CD4-positive, alpha-beta T cell treated with Interleukin-2 at 100 ng/mL for 4 hours (primary cell): Measurements from ENCODE around the gene SLC9A3.
A peak's percentile ranks its signal among the peaks of the same experiment; 100 is the strongest.

ENCODE experiments used
- DNase-seq: peaks from one replicate; pipeline ENCODE4 v3.0.0-alpha.2; 2020; ENCODE audit warnings: low spot score

Gene SLC9A3

DNA sequence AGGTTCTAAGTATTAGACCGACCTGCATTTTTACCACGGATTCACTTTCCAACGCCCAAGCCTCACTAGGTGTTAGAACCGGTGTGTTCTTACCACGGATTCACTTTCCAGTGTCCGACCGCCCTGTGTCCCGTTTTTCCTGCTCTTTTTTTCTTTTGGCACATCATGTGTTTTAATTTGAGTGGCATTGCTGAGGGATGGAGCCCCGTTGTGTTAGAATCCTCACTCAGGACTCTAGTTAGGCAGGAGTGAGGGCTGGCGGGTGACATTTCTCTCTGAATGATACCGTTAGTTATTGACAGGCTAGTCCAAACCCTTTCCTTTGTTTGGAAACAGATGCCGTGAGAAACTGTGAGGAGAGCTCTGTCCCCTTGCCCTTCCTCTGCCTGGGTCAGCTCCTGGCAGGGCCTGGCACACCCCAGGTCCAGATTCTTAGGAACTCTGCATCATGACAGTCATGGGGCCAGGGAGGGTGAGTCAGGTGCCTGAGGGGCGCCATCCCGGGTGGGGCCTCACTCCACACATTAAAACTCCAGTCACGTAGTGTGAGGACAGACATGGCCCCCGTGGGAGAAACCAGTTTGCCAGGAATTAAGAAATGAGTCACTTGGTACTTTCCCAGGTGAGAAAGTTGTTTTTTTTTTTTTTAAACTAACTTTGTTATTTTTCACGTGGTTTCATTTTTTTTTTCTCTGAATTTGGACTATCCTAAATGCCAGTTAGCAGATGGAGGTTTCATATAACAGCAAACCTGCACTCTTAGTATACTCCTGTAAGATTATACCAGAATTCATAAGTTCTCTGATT is 65.5 kb downstream of the SLC9A3 start:
- DNase-seq: peak; percentile 54

DNA sequence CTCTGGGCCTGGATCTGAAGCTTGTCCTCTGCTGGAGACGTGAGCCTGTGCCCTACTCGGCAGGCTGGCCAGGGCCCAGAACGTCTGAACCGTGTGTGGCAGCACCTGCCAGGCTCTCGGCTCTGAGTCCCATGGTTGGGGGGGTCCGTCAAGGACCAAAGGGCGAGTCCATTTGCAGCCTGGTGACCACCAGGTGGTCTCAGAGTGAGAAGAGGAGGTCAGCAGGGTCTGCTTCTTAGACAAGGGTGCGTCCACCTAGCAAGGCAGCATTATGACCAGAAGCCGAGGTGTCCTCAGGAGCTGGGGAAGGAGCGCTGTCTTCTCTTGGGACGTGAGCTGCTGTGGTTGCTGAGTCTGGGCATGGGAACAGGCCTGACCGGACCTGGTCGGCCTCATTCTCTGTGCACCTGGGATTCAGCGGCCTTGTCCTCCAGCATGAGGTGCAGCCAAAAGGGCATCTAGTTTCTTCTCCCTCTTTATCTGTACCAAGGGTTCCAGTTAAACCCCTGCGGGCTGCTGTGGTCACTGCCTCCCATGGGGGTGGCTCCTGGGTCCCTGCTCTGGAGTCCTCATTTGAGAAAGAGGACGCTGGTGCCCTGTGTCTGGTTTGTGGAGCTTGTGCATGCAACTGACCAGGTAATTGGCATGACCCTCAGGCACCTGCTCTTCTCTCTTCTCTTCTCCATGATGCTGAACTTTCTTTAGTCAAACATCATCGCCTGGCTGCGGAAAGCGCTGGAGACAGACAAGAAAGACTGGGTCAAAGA is 66.9 kb downstream of the SLC9A3 start:
- no peak for DNase-seq

DNA sequence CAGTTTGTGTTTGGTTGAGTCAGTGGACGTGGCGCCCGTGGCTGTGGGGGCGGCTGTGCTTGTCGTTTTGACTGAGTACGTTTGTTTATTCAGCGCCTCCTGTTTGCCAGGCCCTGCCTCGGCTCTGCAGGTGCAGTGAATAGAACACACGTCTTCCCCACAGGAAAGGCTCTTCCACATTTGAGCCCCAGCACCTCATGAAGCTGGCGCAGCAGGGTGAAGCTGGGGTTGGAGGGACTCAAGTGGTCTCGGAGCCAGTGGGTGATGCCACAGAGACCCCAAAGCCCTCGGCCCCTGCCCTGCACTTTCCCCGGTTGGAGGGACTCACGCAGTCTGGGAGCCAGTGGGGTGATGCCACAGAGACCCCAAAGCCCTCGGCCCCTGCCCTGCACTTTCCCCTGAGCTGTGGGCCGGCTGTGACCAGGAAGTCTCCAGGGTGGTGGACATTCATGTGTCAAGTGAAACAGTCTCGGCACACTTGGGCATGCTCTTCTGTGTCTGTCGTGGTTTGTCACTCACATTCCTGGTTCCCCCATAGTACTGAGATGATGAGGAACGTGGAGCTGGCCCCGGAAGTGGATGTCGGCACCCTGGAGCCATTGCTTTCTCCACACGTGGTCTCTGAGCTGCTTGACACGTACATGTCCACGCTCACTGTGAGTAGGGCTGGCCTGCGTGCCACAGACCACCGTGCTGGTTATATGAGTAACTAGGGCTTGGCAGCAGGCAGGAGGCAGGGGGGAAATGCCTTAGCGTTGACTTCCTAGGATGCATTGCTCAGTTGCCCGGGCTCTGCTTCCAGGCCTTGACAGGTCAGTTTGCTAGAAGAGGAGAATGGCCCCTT is 67.7 kb downstream of the SLC9A3 start:
- DNase-seq: no peak

DNA sequence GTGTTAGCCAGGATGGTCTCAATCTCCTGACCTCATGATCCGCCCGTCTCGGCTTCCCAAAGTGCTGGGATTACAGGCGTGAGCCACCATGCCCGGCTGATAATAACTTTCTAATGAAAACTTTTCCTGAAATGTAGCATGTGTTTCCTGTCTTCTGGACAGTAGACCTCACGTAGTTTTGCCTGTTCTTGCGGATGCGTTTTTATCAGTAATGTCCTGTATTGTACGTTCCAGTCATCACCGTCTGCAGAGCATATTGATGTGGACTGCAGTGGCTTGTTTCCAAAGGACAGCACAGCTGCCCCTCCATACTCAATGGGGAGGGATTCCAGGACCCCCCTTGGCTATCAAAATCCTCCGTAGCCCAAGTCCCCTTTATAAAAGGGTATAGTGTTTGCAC is 68.4 kb downstream of the SLC9A3 start:
- no peak for DNase-seq

DNA sequence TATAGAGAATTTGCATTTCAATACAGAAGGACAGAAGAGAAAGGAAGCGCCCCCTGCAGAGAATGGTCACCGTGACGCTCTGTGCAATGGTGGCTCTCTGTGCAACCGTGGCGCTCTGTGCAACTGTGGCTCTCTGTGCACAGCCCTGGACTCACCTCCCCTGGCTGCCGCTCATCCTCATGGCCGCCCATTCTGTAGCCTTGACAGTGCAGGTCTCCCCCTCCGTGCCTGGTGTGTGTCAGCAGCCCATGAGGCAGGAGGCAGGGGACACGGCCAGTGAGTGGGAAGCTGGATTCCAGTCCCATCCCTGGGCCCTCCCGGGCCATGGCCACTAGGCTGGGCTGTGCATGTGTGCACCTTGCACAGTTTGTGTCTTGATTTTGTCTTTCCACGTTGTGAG is 69.3 kb downstream of the SLC9A3 start:
- DNase-seq: no peak

DNA sequence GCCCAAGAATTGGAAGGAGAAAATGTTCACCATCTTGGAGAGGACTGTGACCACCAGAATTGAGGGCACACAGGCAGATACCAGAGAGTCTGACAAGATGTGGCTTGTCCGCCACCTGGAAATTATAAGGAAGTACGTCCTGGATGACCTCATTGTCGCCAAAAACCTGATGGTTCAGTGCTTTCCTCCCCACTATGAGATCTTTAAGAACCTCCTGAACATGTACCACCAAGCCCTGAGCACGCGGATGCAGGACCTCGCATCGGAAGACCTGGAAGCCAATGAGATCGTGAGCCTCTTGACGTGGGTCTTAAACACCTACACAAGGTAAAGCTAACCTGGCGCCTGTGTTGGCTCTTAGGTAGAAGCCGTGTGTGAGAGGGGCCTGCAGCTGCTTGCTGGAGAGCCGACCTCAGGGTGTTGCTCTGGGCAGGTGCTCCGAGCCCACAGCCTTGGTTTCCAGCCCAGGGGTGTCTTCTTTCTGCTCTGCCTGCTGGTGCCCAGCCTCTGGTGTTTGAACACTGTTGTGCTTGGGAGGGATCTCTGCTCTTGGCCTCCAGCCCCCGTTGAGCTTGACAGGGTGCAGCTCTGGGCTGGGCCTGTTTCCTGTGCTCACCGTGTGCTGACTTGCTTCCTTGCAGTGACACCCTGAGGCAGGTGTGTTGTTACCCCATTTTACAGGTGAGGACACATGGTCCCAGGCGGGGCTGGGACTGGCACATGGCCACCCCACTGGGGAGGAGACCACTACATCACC is 70.3 kb downstream of the SLC9A3 start:
- DNase-seq: no peak

DNA sequence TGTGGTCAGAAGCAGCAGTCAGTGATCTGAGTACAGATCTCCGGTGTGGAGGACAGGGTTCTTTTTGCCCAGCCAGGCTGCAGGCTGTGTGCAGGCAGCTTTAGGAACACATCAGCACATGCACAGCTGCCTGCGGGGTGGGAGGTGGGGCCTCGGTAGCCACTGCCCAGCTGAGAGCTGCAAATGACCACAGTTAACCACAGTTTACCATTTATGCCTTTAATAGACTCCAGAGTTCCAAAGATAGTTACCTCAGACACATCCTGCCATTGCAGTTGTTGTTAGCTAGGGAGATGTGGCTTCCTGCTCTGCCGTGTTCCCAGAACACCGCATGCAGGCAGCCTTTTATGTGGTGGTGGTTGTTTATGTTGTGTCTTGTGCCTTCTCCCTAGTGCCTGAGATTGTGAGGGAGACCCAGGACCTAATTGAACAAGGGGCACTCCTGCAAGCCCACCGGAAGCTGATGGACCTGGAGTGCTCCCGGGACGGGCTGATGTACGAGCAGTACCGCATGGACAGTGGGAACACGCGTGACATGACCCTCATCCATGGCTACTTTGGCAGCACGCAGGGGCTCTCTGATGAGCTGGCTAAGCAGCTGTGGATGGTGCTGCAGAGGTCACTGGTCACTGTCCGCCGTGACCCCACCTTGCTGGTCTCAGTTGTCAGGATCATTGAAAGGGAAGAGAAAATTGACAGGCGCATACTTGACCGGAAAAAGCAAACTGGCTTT is 71.1 kb downstream of the SLC9A3 start:
- DNase-seq: no peak

DNA sequence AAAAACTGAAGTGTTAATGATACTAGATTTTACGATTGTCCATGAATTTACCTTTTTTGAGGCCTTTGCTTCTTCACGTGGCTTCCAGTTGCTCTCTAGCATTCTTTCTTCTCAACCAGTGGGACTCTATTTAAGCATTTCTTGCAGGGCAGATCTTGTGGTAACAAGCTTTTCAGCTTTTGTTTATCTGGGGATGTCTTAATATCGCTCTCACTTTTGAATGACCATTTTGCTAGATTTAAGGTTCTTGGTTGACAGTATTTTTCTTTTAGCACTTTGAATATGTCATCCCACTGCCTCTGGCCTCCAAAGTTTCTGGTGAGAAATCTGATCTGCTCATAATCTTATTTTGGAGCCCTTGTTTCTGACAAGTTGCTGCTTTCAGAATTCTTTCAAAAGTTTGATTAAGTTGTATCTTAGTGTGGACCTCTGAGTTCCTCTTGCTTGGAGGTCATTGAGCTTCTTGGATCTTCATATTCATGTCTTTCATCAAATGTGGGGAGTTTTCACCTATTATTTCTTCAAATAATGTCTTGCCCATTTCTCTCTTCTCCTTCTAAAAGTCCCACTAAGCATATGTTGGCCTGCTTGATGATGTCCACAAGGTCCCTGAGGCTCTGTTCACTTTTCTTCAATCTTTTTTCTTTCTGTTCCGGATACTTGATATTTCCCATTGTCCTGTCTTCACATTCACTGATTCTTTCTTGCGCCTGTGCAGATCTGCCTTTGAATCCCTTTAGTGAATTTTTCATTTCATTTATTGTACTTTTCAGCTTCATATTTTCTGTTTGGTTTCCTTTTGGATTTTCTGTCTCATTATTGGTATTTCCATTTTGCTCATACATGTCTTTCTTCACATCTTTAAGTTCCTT is 72.4 kb downstream of the SLC9A3 start:
- no peak for DNase-seq

DNA sequence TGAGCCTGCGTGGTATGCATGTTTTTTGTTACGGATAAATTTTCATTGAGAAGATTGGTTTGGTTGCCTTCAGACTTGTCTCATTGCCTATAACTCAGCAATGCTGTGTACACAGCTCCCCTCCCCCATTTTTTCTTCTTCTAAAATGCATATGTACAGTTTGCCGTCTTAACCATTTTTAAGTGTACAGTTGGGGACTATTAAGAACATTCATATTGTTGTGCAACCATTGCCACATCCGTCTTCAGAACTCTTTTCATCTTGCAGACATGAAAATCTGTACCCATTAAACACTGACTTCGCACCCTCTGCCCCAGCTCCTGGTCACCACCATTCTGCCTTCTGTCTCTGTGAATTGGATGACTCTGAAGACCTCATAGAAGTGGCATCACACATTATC is 75.1 kb downstream of the SLC9A3 start:
- no peak for DNase-seq

DNA sequence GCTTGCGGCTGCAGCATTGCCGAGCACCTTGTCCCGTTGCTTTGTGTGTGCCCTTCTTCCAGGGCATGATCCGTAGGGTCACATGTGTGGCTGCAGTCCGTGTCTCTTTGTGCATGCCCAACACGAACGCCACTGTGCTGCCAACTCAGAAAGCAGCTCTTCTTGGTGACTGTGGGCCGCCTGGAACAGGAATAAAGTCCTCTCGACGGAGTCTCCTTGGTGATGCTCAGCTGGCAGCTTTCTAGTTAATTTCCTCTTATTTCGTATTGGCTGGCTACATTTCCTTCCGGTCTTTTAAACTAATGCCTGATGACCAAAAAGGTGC is 75.5 kb downstream of the SLC9A3 start:
- DNase-seq: no peak

DNA sequence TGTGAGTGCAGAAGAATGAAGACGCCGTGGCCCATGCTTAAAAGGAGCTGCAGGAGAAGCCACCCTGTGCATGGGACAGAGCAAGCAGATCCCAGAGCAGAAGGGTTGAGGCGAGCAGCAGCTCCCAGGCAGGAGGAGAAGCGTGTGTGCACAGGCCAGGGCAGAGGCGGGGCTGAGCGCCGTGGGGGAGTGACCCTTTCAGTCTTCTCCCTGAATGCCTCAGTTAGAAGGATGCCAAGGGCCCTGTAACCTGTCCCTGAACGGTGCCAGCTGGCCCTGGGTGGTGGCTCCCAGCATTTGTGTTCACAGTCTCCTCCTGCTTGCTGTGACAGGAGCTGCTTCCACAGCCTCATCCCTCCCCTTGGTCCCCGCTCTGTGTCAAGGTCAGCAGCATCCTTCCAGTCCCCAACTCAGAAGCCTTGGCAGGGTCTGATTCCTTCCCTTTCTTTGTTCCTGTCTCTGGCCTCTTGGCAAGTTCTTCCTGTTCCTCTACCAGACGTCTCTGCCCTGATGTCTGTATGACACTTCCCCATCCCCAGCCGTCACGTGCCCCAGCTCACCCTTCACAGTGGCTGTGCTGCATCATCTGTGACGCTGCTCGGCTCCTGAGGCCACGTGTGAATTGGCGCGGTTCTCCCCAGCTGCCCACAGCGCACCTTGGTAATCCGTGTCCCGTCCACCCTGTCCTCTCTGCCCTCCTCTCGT is 76.0 kb downstream of the SLC9A3 start:
- DNase-seq: no peak

DNA sequence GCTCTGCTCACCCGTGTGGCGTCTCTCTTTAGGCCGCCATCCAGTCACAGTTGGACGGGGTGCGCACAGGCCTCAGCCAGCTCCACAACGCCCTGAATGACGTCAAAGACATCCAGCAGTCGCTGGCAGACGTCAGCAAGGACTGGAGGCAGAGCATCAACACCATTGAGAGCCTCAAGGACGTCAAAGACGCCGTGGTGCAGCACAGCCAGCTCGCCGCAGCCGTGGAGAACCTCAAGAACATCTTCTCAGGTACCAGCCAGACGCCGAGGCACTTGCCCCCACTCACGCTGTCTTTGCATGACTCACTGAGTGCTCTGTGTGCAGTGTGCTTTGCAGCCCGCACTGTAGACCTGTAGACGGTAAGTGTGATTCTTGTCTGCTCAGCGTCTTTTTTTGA is 76.7 kb downstream of the SLC9A3 start:
- no peak for DNase-seq

DNA sequence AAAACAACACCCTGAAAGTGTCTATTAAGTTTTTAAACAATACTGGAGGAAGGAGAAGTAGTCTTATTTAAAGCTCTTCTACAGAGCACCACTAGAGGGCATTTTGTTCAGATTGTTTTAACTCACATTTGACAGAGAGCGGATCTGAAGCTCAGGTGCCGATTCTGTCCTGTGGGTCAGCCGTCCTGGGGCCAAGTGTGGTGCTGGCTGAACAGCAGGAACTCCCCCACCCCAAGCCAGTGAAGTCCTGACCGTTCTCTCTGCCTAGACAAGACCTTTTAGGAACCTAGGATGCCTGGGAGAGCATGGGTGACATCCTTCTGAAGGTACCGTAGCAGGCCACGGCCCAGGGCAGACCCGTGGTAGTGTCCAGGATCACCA is 77.4 kb downstream of the SLC9A3 start:
- DNase-seq: peak; percentile 51

DNA sequence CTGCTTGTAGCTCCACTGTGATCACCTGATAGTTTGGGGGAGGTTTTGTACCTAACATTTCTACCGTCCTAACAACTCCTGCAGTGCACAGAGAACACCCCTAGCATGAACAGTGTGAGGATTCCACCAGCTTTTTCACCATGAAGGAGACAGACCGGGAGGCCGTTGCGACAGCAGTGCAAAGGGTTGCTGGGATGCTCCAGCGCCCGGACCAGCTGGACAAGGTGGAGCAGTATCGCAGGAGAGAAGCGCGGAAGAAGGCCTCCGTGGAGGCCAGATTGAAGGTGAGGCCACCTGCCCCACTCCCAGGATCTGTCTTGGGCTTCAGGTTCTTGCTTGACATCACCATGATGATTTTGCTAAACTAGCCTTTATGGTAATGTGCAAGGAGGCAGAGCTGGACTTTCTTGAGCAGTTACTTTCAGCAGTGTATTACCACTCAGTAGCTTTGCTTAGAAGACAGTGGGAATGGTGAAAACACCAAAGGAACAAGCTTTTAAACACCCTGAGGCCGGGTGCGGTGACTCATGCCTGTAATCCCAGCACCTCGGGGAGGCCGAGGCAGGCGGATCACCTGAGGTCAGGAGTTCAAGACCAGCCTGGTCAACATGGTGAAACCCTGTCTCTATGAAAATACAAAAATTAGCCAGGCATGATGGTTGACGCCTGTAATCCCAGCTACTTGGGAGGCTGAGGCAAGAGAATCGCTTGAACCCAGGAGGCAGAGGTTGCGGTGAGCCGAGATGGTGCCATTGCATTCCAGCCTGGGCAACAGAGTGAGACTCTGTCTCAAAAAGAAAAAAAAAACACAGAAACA is 78.0 kb downstream of the SLC9A3 start:
- no peak for DNase-seq

DNA sequence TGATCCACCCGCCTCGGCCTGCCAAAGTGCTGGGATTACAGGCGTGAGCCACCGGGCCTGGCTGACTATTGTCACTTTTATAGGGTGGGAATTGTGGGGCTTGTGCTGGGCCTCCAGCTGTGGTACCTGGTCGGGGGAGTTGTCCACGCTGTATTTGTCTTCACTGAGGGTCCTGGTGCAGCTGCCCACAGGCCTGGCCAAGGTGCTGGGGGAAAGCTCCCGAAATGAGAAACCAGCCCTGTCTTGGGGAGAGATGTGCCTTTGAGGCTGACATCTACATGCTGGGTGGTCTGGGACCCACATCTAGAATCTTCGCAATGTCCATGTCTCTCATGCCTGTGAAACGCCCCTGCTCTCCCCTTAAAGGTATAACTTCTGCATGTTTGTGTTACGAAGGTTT is 78.7 kb downstream of the SLC9A3 start:
- DNase-seq: no peak

DNA sequence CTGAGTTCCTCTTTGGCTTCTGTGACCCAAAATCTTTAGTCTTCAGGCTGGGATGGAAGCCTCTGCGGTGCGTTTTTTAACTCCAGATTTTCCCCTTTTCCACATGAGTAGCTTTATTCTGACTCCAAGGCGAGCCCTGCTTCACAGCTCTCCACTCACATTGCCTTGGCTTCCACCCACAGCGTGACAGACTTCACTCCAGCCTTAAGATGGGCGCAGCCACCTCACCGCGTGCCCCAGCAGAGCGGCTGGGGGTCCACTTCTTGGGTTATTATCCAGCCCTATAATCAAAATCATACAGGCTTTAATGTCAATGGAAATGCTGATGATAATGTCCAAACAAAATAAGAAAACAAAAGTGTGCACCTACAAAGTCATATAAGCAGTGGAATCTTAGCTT is 80.0 kb downstream of the SLC9A3 start:
- DNase-seq: no peak

DNA sequence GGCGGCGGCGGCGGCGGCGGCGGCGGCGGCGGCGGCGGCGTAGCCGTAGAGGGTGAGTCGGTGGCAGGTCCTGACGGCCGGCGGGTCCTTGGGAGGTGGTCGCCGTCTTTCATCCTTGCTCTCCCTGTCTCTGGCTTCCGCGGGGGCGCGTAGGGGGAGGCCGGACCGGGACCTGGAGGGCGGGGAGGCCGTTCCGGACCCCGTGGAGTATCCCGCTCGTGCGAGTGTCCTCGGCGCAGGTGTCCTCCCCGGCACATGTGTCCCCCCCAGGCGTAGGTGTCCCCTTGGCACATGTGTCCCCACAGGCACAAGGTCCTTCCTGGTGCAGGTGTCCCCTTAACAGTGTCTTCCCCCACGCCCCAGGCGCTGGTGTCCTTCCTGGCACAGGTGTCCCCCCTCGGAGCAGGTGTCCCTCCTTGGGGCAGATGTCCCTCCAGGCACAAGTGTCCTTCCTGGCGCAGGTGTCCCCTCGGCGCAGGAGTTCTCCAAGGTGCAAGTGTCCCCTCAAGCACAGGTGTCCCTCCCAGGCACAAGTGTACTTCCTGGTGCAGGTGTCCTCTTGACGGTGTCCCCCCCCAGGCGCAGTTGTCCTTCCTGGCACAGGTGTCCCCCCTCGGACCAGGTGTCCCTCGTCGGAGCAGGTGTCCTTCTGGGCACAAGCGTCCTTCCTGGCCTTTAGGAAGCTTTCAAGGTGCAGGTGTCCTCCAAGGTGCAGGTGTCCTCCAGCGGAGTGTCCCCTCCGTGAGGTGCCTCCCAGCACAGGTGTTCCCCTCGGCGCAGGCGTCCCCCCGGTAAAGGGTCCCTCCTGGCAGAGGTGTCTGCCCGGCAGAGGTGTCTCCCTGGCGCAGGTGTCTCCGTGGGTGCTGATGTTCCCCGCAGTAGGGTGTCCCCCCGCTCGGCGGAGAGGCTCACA is 80.8 kb downstream of the SLC9A3 start:
- peak; percentile 27 for DNase-seq
